ENCODE results near the gene EPC2. TPM values are rescaled to one million over a fixed set of nuclear protein-coding genes. Genes with fewer than 3 reads are reported as not detected.

EPC2 gene
- total and polyA plus RNA-seq, 4 donors, result 7.0 to 65.3 (median 20.8) TPM

DNA sequence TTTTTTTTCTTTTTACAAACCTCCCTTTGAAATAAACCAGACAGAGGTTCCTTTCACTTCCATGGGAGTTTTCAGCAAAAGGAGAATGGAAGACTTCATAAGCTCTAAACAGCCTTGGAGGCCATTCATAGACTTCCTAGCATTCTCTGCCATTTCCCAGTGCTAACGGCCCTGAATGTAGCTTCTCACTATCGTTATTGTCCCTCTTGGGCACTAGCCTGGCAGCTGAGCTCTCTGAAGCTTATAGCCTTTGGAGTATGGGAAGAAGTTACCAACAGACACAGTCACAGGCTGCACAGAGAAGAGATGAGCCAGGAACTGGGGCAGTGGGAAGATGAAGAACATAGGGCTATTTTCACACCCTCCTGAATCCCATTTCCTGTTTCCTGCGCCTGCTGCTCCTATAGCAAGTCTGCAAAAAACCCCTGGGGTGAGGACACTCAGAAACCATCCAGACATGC is 29.1 kb upstream of the EPC2 start:
- no peak overlapping the region for H3K9ac ChIP-seq (ENCODE audit: insufficient read depth in 1 of 2, low read length in 2 of 2)
- TF ChIP-seq, protein P1, sequence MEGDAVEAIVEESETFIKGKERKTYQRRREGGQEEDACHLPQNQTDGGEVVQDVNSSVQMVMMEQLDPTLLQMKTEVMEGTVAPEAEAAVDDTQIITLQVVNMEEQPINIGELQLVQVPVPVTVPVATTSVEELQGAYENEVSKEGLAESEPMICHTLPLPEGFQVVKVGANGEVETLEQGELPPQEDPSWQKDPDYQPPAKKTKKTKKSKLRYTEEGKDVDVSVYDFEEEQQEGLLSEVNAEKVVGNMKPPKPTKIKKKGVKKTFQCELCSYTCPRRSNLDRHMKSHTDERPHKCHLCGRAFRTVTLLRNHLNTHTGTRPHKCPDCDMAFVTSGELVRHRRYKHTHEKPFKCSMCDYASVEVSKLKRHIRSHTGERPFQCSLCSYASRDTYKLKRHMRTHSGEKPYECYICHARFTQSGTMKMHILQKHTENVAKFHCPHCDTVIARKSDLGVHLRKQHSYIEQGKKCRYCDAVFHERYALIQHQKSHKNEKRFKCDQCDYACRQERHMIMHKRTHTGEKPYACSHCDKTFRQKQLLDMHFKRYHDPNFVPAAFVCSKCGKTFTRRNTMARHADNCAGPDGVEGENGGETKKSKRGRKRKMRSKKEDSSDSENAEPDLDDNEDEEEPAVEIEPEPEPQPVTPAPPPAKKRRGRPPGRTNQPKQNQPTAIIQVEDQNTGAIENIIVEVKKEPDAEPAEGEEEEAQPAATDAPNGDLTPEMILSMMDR (IDR thresholded peaks at IDR 0.05; ENCODE audit: control extremely low read depth, extremely low read depth), result no peak
- no peaks in the 10 kb centered on the region for H3K27me3 ChIP-seq (ENCODE audit: control insufficient read depth in 3 of 3, insufficient read depth in 3 of 3, low read length in 2 of 3)
- H3K9me3 ChIP-seq (ENCODE audit: control insufficient read depth in 4 of 4, insufficient read depth in 3 of 4, low read length in 3 of 4), result no peaks in the 10 kb centered on the region
- WGBS, 2 donors, result 61 to 64% methylated on average over 3 of the region's 3 CpGs
- H3K36me3 ChIP-seq (ENCODE audit: control insufficient read depth in 4 of 4, insufficient read depth in 4 of 4, low read length in 4 of 4), result no peaks in the 10 kb centered on the region
- H3K4me1 ChIP-seq (ENCODE audit: control insufficient read depth in 5 of 5, insufficient read depth in 5 of 5, low read length in 5 of 5), result peaks cover 4 to 27% (median 19%) of the 10 kb centered on the region in 5 donors
- no peak overlapping the region for H3K4me3 ChIP-seq
- peak in 2 of 3 donors; percentile 12 to 21 for DNase-seq
- peak overlapping the region in 1 of 2 donors; percentile 66 for H3K27ac ChIP-seq (ENCODE audit: low read depth in 1 of 2, low read length in 1 of 2)
- ATAC-seq (ENCODE audit: insufficient read depth, low FRiP score), result no peak

DNA sequence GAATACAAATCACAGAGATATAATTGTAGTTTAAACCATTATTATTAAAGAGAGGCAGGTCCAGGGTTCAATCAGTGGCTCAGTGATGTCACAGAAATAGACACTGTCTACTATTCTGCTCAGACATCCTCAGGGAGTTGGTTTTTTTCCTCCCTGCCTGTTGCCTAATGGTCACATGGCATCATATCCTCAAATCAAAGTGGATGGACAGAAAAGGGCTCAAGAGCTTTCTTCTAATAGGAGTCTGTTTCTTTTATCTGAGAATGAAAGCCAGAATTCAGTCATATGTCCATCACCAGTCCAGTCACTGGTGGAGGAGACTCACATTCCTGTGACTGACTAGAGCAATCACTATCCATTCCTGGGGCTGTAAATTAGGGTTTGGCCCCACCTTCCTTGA is 27.9 kb upstream of the EPC2 start:
- TF ChIP-seq, protein P1 (IDR thresholded peaks at IDR 0.05; ENCODE audit: control extremely low read depth, extremely low read depth), result no peak
- no peak overlapping the region for H3K4me3 ChIP-seq
- H3K4me1 ChIP-seq (ENCODE audit: control insufficient read depth in 5 of 5, insufficient read depth in 5 of 5, low read length in 5 of 5), result peaks cover 4 to 27% (median 19%) of the 10 kb centered on the region in 5 donors
- no peaks in the 10 kb centered on the region for H3K36me3 ChIP-seq (ENCODE audit: control insufficient read depth in 4 of 4, insufficient read depth in 4 of 4, low read length in 4 of 4)
- H3K27me3 ChIP-seq (ENCODE audit: control insufficient read depth in 3 of 3, insufficient read depth in 3 of 3, low read length in 2 of 3), result no peaks in the 10 kb centered on the region
- no peak for ATAC-seq (ENCODE audit: insufficient read depth, low FRiP score)
- no peak overlapping the region for H3K9ac ChIP-seq (ENCODE audit: insufficient read depth in 1 of 2, low read length in 2 of 2)
- no peak for DNase-seq
- H3K9me3 ChIP-seq (ENCODE audit: control insufficient read depth in 4 of 4, insufficient read depth in 3 of 4, low read length in 3 of 4), result no peaks in the 10 kb centered on the region
- no peak overlapping the region for H3K27ac ChIP-seq (ENCODE audit: low read depth in 1 of 2, low read length in 1 of 2)

DNA sequence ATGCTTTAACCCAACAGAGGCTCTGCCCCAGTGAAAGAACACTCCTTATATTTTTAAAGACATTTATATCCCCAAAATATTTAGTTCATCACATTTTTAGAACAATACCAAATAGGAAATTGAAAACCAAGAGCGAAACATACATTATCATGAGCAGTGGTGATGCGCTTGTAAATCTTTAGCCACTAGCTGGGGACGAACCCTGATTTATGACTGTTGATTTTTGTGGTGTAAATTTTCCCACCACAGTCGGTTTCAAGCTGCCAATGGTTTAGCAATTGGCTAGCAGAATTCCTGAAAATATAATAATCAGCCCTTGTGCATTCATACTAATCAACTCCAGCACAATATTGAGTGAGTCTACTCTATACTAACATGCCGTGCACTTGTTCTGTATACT is 27.3 kb upstream of the EPC2 start:
- no peak overlapping the region for H3K9ac ChIP-seq (ENCODE audit: insufficient read depth in 1 of 2, low read length in 2 of 2)
- no peaks in the 10 kb centered on the region for H3K27me3 ChIP-seq (ENCODE audit: control insufficient read depth in 3 of 3, insufficient read depth in 3 of 3, low read length in 2 of 3)
- H3K4me1 ChIP-seq (ENCODE audit: control insufficient read depth in 5 of 5, insufficient read depth in 5 of 5, low read length in 5 of 5), result peaks cover 4 to 27% (median 19%) of the 10 kb centered on the region in 5 donors
- no peaks in the 10 kb centered on the region for H3K36me3 ChIP-seq (ENCODE audit: control insufficient read depth in 4 of 4, insufficient read depth in 4 of 4, low read length in 4 of 4)
- TF ChIP-seq, protein P1 (IDR thresholded peaks at IDR 0.05; ENCODE audit: control extremely low read depth, extremely low read depth), result no peak
- no peak overlapping the region for H3K27ac ChIP-seq (ENCODE audit: low read depth in 1 of 2, low read length in 1 of 2)
- no peak for DNase-seq
- 85 to 86% methylated on average over 5 of the region's 5 CpGs for WGBS, 2 donors
- no peaks in the 10 kb centered on the region for H3K9me3 ChIP-seq (ENCODE audit: control insufficient read depth in 4 of 4, insufficient read depth in 3 of 4, low read length in 3 of 4)
- no peak for ATAC-seq (ENCODE audit: insufficient read depth, low FRiP score)
- no peak overlapping the region for H3K4me3 ChIP-seq

All from lung (tissue), 12 donors.